ENCODE results near the gene FAM171A1. TPM values are rescaled to one million over a fixed set of nuclear protein-coding genes. Genes with fewer than 3 reads are reported as not detected.

Gene FAM171A1
- total RNA-seq, result 10 to 100 TPM; 22.1 to 29.1 TPM

- peak; percentile 69 to 74 (median 73) for DNase-seq
- Histone ChIP-seq H3K4me1 (peaks cover 20% of the 10 kb centered on the region), H3K9me3 (no peaks in the 10 kb centered on the region), H3K27ac (peak within 1 kb of the TSS; percentile 47 to 79 (median 74)), H3K36me3 (replicated peaks in 1 of 2; ENCODE audit: insufficient read depth in 1 of 2, low read depth in 2 of 2) (no peaks in the 10 kb centered on the region), H3K4me3 (peak within 1 kb of the TSS; percentile 40 to 53), H3K27me3 (no peaks in the 10 kb centered on the region)
- WGBS, 2 donors, result 3 to 33% methylated on average over 5 to 41 of the region's 115 CpGs
- no peak for TF ChIP-seq POLR2A (IDR thresholded peaks at IDR 0.05)
- TF ChIP-seq CTCF (IDR thresholded peaks at IDR 0.05), result peak in 3 of 7 experiments; percentile 47 to 72 (median 59)
- peak; percentile 86 for ATAC-seq
- intact Hi-C loops (cut with DNase I), result loop anchor here (5.0 to 10.0 kb wide), 2 partner anchors 106 to 159 kb away; no protein-coding TSS in a partner anchor
Measured at GRCh38 chr10:15370856-15371701, at the start of gene FAM171A1. TSS of gene FAM171A1 (minus strand) at chr10:15371289. CDS start at chr10:15371052, 237 bp downstream.

- ATAC-seq, result no peak
- TF ChIP-seq CTCF (IDR thresholded peaks at IDR 0.05) (no peak), POLR2A (IDR thresholded peaks at IDR 0.05) (no peak)
- no peaks in the 10 kb centered on the region for H3K9me3 ChIP-seq
- no peak overlapping the region for H3K4me3 ChIP-seq
- no peak overlapping the region for H3K27ac ChIP-seq
- H3K4me1 ChIP-seq, result no peaks in the 10 kb centered on the region
- no peak for DNase-seq
- no peaks in the 10 kb centered on the region for H3K36me3 ChIP-seq (replicated peaks in 1 of 2; ENCODE audit: insufficient read depth in 1 of 2, low read depth in 2 of 2)
- H3K27me3 ChIP-seq, result no peaks in the 10 kb centered on the region
- 46 to 67% methylated on average over 4 of the region's 4 CpGs for WGBS, 2 donors
- intact Hi-C loops (cut with DNase I), result no loop called here
Measured at GRCh38 chr10:15420858-15421257, 49.8 kb upstream of the FAM171A1 start.

- H3K9me3 ChIP-seq, result no peaks in the 10 kb centered on the region
- WGBS, 2 donors, result 21 to 26% methylated on average over 3 of the region's 3 CpGs
- H3K27me3 ChIP-seq, result no peaks in the 10 kb centered on the region
- DNase-seq, result peak; percentile 47 to 65 (median 58)
- no peak for TF ChIP-seq POLR2A (IDR thresholded peaks at IDR 0.05)
- TF ChIP-seq CTCF (IDR thresholded peaks at IDR 0.05), result peak; percentile 45 to 90 (median 66)
- H3K4me3 ChIP-seq, result no peak overlapping the region
- no peaks in the 10 kb centered on the region for H3K4me1 ChIP-seq
- ATAC-seq, result peak; percentile 64
- H3K27ac ChIP-seq, result no peak overlapping the region
- H3K36me3 ChIP-seq (replicated peaks in 1 of 2; ENCODE audit: insufficient read depth in 1 of 2, low read depth in 2 of 2), result no peaks in the 10 kb centered on the region
- intact Hi-C loops (cut with DNase I), result no loop called here
Measured at GRCh38 chr10:15419279-15419874, 48.3 kb upstream of the FAM171A1 start.

GRCh38 chr10:15416034-15416433 lies 44.9 kb upstream of the FAM171A1 start:
- Histone ChIP-seq H3K9me3 (no peaks in the 10 kb centered on the region), H3K27me3 (no peaks in the 10 kb centered on the region), H3K36me3 (replicated peaks in 1 of 2; ENCODE audit: insufficient read depth in 1 of 2, low read depth in 2 of 2) (no peaks in the 10 kb centered on the region), H3K4me1 (no peaks in the 10 kb centered on the region), H3K27ac (no peak overlapping the region), H3K4me3 (no peak overlapping the region)
- ATAC-seq (no peak), DNase-seq (no peak)
- WGBS, 2 donors, result 68 to 69% methylated on average over 1 of the region's 1 CpG
- no peak for TF ChIP-seq CTCF (IDR thresholded peaks at IDR 0.05)
- TF ChIP-seq POLR2A (IDR thresholded peaks at IDR 0.05), result no peak
- intact Hi-C loops (cut with DNase I), result no loop called here

Data from body of pancreas (tissue), 4 donors.